Endothelial cell of umbilical vein (primary cell): ENCODE measurements around the gene RECQL. TPM values are rescaled to one million over a fixed set of nuclear protein-coding genes. Genes with fewer than 3 reads are reported as not detected.

Source experiments
- BruUV-seq: library from RNA; stranded (reverse); fragments of 400-500 nt; replicated peaks from 2 replicates; lab custom pipeline; 2021; lab: Mats Ljungman, UMichigan
- CTCF ChIA-PET: fragments of 300-600, 350-600 bp; sonication (Branson Sonifier 250); formaldehyde crosslinking; loops from one replicate; lab custom pipeline; 2021; ENCODE audit warnings: antibody characterized with exemption, inconsistent platforms; lab: Charles Lee
- POLR2A ChIA-PET: fragments of 300-600, 350-600 bp; sonication (Branson Sonifier 250); formaldehyde crosslinking; loops from one replicate; lab custom pipeline; 2021; ENCODE audit warnings: antibody characterized with exemption, inconsistent platforms; lab: Charles Lee
- DNase-seq: peaks from one replicate; pipeline ENCODE4 v3.0.0-alpha.2; 2011; ENCODE audit warnings: low read depth, low spot score
- FAIRE-seq: peaks from 2 replicates; lab custom pipeline; 2011; peaks lifted over from hg19 to GRCh38; lab: Jason Lieb, UNC
- H2AFZ ChIP-seq: 2 replicates; pipeline ENCODE4 v1.6.0; 2012; ENCODE audit warnings: low read depth, low read length, control low read depth, inconsistent platforms
- H3K27ac ChIP-seq: 2 replicates; pipeline ENCODE4 v1.5.1; 2011; ENCODE audit warnings: low read depth, mild to moderate bottlenecking, control low read depth, low read length, moderate library complexity; ENCODE audit not compliant: insufficient read depth
- H3K27me3 ChIP-seq, 2 experiments: 2 replicates each; pipeline versions ENCODE4 v1.6.0 to v1.6.1; 2011; ENCODE audit warnings: low read length in 2 of 2, mixed read lengths in 1 of 2; ENCODE audit not compliant: control insufficient read depth in 2 of 2, insufficient read depth in 2 of 2
- H3K36me3 ChIP-seq, 2 experiments: 2 replicates in 1 of 2; 3 replicates in 1 of 2; pipeline ENCODE4 v1.5.1; 2011; ENCODE audit warnings: low read length in 2 of 2, mild to moderate bottlenecking in 1 of 2, moderate library complexity in 1 of 2; ENCODE audit not compliant: control insufficient read depth in 2 of 2, insufficient read depth in 2 of 2; ENCODE audit errors: extremely low read depth in 1 of 2
- H3K4me1 ChIP-seq: 3 replicates; pipeline ENCODE4 v1.5.1; 2011; ENCODE audit warnings: mild to moderate bottlenecking, low read length; ENCODE audit not compliant: control insufficient read depth, insufficient read depth; ENCODE audit errors: extremely low read depth
- H3K4me2 ChIP-seq: 2 replicates; pipeline ENCODE4 v1.6.1; 2011; ENCODE audit warnings: low read length, control low read depth, mixed read lengths; ENCODE audit not compliant: insufficient read depth
- H3K4me3 ChIP-seq, 3 experiments: fragments of 200-600 bp in 1 of 3; sonication (generic), shearing (Covaris generic) in 1 of 3; replicated peaks in 1 of 3; 2 replicates each; pipeline ENCODE4 v1.5.1; 2011 to 2016; ENCODE audit warnings: control low read depth in 3 of 3, low read length in 3 of 3, mild to moderate bottlenecking in 2 of 3, inconsistent platforms in 1 of 3, low read depth in 1 of 3, moderate library complexity in 1 of 3; ENCODE audit not compliant: insufficient read depth in 1 of 3
- H3K79me2 ChIP-seq: 2 replicates; pipeline ENCODE4 v1.6.0; 2012; ENCODE audit warnings: low read length, inconsistent platforms; ENCODE audit not compliant: control insufficient read depth, insufficient read depth
- H3K9ac ChIP-seq: replicated peaks from 2 replicates; pipeline ENCODE3; 2011; ENCODE audit warnings: low read length, control low read depth; ENCODE audit not compliant: insufficient read depth; ENCODE audit errors: extremely low read depth
- H3K9me1 ChIP-seq: replicated peaks from 3 replicates; pipeline ENCODE4 v1.6.0; 2011; ENCODE audit warnings: mild to moderate bottlenecking, low read length; ENCODE audit not compliant: control insufficient read depth, insufficient read depth; ENCODE audit errors: extremely low read depth
- H3K9me3 ChIP-seq: replicated peaks from 2 replicates; pipeline ENCODE4 v1.5.1; 2012; ENCODE audit warnings: low read length, inconsistent platforms; ENCODE audit not compliant: control insufficient read depth, insufficient read depth
- H4K20me1 ChIP-seq: replicated peaks from 2 replicates; pipeline ENCODE3; 2011; ENCODE audit warnings: mild to moderate bottlenecking, low read length; ENCODE audit not compliant: control insufficient read depth, insufficient read depth; ENCODE audit errors: extremely low read depth
- CTCF ChIP-seq, 2 donors: IDR thresholded peaks; 1 replicate in 1 of 2; 2 replicates in 1 of 2; pipeline ENCODE4 v1.5.1; 2011; ENCODE audit warnings: low read length in 2 of 2, mild to moderate bottlenecking in 2 of 2, moderate library complexity in 2 of 2, control low read depth in 1 of 2, inconsistent platforms in 1 of 2, low read depth in 1 of 2; ENCODE audit not compliant: insufficient read depth in 1 of 2; ENCODE audit errors: extremely low read depth in 1 of 2
- EZH2 ChIP-seq: IDR thresholded peaks from 2 replicates; pipeline ENCODE4 v1.6.1; 2012; ENCODE audit warnings: borderline replicate concordance, low read depth, mild to moderate bottlenecking, moderate library complexity, low read length, inconsistent platforms; ENCODE audit not compliant: severe bottlenecking
- FOS ChIP-seq: IDR thresholded peaks from 2 replicates; pipeline ENCODE4 v1.6.1; 2011; ENCODE audit warnings: mild to moderate bottlenecking, low read length, moderate library complexity, borderline replicate concordance; ENCODE audit not compliant: insufficient read depth
- GATA2 ChIP-seq: IDR thresholded peaks from 2 replicates; pipeline ENCODE4 v1.7.0; 2011; ENCODE audit warnings: low read depth, mild to moderate bottlenecking, moderate library complexity, mixed read lengths, low read length; ENCODE audit not compliant: insufficient read length, insufficient read depth
- JUN ChIP-seq: IDR thresholded peaks from 2 replicates; pipeline ENCODE4 v1.6.1; 2011; ENCODE audit warnings: borderline replicate concordance, low read depth; ENCODE audit not compliant: insufficient read length, insufficient read depth
- MAX ChIP-seq: IDR thresholded peaks from 2 replicates; pipeline ENCODE4 v1.6.1; 2011; ENCODE audit not compliant: insufficient read depth, insufficient read length
- MYC ChIP-seq: IDR thresholded peaks from one replicate; pipeline ENCODE4 v1.6.1; 2011; ENCODE audit warnings: mild to moderate bottlenecking, low read depth, low read length
- POLR2A ChIP-seq: IDR thresholded peaks from 2 replicates; pipeline ENCODE4 v1.6.1; 2012; ENCODE audit warnings: low read depth, mild to moderate bottlenecking, control low read depth, low read length
- POLR2AphosphoS5 ChIP-seq: IDR thresholded peaks from 2 replicates; pipeline ENCODE4 v1.6.1; 2012; ENCODE audit warnings: low read depth, mild to moderate bottlenecking, control low read depth, low read length, moderate library complexity; ENCODE audit not compliant: insufficient read depth
- dilution Hi-C: fragments of 300-500 bp; cut with MboI; formaldehyde crosslinking; loops from one replicate; pipeline ENCODE4 v1.15.0; 2019; ENCODE audit warnings: low sequenced_read_pairs; ENCODE audit not compliant: extremely low pct_ligation_motif_present
- intact Hi-C: fragments of 100-400 bp; cut with micrococcal nuclease; formaldehyde crosslinking; loops from one replicate; pipeline ENCODE4 v1.10.0; 2022
- polyA plus RNA-seq, 4 experiments: library from polyadenylated mRNA; depleted of rRNA in 3 of 4; stranded (reverse) in 3 of 4; unstranded in 1 of 4; fragments of >200 nt; gene quantifications; 2 replicates each; pipeline versions ENCODE4 v1.2.1 to v1.2.3, GENCODE V29; 2011 to 2012; ENCODE audit warnings: missing spikeins in 1 of 4
- total RNA-seq: library from RNA; stranded (reverse); gene quantifications from 2 replicates; pipeline ENCODE4 v1.2.3, GENCODE V29; 2021

RECQL gene
- total and polyA plus RNA-seq, 2 donors (not counting 3 experiments of a cell fraction or from before 2014, with no cell fraction given): 9.3 to 50.3 TPM

- Histone ChIP-seq H3K79me2 (no peaks in the 10 kb centered on the region), H3K36me3 (no peaks in the 10 kb centered on the region), H3K9ac (no peak overlapping the region), H3K27ac (no peak overlapping the region), H3K9me1 (no peaks in the 10 kb centered on the region), H3K4me3 (no peak overlapping the region), H4K20me1 (no peaks in the 10 kb centered on the region), H3K4me1 (no peaks in the 10 kb centered on the region), H3K27me3 (peaks cover 0 to 6% of the 10 kb centered on the region in 2 experiments), H2AFZ (no peak overlapping the region), H3K4me2 (no peak overlapping the region), H3K9me3 (no peaks in the 10 kb centered on the region)
- no peak for TF ChIP-seq MYC
- FAIRE-seq (peak; percentile 4), DNase-seq (no peak)
- dilution Hi-C loops: no loop called here
- no TSS peak for BruUV-seq
- ChIA-PET CTCF (no interaction called here), POLR2A (no interaction called here)
- intact Hi-C loops: no loop called here
Measured at GRCh38 chr12:21538061-21538653, 36.7 kb upstream of the RECQL start.

GRCh38 chr12:21529456-21529855, 28.0 kb upstream of the RECQL start:
- Histone ChIP-seq H3K4me1 (peaks cover 12% of the 10 kb centered on the region), H3K4me3 (no peak overlapping the region), H3K27me3 (peaks cover 12 to 39% of the 10 kb centered on the region in 2 experiments), H2AFZ (no peak overlapping the region), H3K27ac (no peak overlapping the region), H3K9me1 (no peaks in the 10 kb centered on the region), H3K4me2 (no peak overlapping the region), H3K9me3 (no peaks in the 10 kb centered on the region), H3K9ac (no peak overlapping the region), H3K36me3 (no peaks in the 10 kb centered on the region), H4K20me1 (no peaks in the 10 kb centered on the region), H3K79me2 (no peaks in the 10 kb centered on the region)
- FAIRE-seq (no peak), DNase-seq (no peak)
- TF ChIP-seq CTCF (IDR thresholded peaks at IDR 0.05; ENCODE audit: extremely low read depth in 1 of 2, insufficient read depth in 1 of 2, low read depth in 1 of 2, low read length in 2 of 2) (no peak), EZH2 (no peak), FOS (no peak), POLR2A (no peak), POLR2AphosphoS5 (no peak), MYC (no peak), JUN (no peak), MAX (no peak), GATA2 (no peak)
- ChIA-PET POLR2A (no interaction called here), CTCF (no interaction called here)
- intact Hi-C loops (no loop called here), dilution Hi-C loops (no loop called here)
- BruUV-seq: no TSS peak
